Measurements from ENCODE around the gene FAM236D. TPM values are rescaled to one million over a fixed set of nuclear protein-coding genes. Genes with fewer than 3 reads are reported as not detected.
"Not testable (repeated sequence)": the region's sequence is repeated elsewhere in the genome, so short reads cannot be mapped to it uniquely, and the experiment has no call there.

FAM236D gene
- not detected for polyA plus RNA-seq (ENCODE audit: insufficient read length in 3 of 3)
- long read RNA-seq, donor 1 = 0 reads
- long read RNA-seq, donor 2 = 0 reads
- long read RNA-seq, donor 3 = 0 reads
- long read RNA-seq, donor 4 = 0 reads
- long read RNA-seq, donor 5 = 0 reads
- long read RNA-seq, donor 6 = 0 reads
- long read RNA-seq, donor 7 = 0 reads
- long read RNA-seq, donor 8 = 0 reads
- long read RNA-seq, donor 9 = 0 reads
- long read RNA-seq, donor 10 = 0 reads
- long read RNA-seq, donor 11 = 0 reads
- long read RNA-seq, donor 12 = 0 reads
- long read RNA-seq, donor 13 = 0 reads
- long read RNA-seq, donor 14 = 0 reads
- long read RNA-seq, donor 15 = 0 reads
- long read RNA-seq, donor 16 = 0 reads

- DNase-seq = not testable (repeated sequence)
These were observed at the start of gene FAM236D for GRCh38 chrX:72808110-72808509. FAM236D (minus strand) TSS chrX:72808210; CDS start chrX:72808110, 100 bp downstream.

GRCh38 chrX:72837532-72837931 lies 29.5 kb upstream of the FAM236D start:
- DNase-seq = not testable (repeated sequence)

GRCh38 chrX:72830701-72831100 lies 22.7 kb upstream of the FAM236D start:
- not testable (repeated sequence) for DNase-seq

GRCh38 chrX:72790390-72790789 lies 17.6 kb downstream of the FAM236D start:
- not testable (repeated sequence) for DNase-seq

GRCh38 chrX:72788142-72788541 lies 19.9 kb downstream of the FAM236D start:
- not testable (repeated sequence) for DNase-seq

- not testable (repeated sequence) for DNase-seq
These were observed 24.0 kb downstream of the FAM236D start for GRCh38 chrX:72783964-72784363.

GRCh38 chrX:72783365-72783936 lies 24.6 kb downstream of the FAM236D start:
- DNase-seq = not testable (repeated sequence)

GRCh38 chrX:72782560-72782959 lies 25.4 kb downstream of the FAM236D start, which contains the start of gene FAM236B:
FAM236B (minus strand) TSS chrX:72782660; CDS start chrX:72782560, 100 bp downstream.
- not testable (repeated sequence) for DNase-seq

- not testable (repeated sequence) for DNase-seq
These were observed 29.9 kb downstream of the FAM236D start for GRCh38 chrX:72778146-72778545.

- not testable (repeated sequence) for DNase-seq
These were observed 30.6 kb downstream of the FAM236D start for GRCh38 chrX:72777467-72777790.

GRCh38 chrX:72776653-72777466 lies 31.1 kb downstream of the FAM236D start, which contains the start of gene DMRTC1B:
DMRTC1B (plus strand) TSS chrX:72776890; CDS start chrX:72845136, 68,246 bp downstream.
- not testable (repeated sequence) for DNase-seq

- not testable (repeated sequence) for DNase-seq
These were observed 47.6 kb downstream of the FAM236D start for GRCh38 chrX:72760454-72760853.

Other genes with a start within 250 kb of the FAM236D start
- 10 to 100 TPM; 31.3 to 40.1 (median 39.4) TPM for gene HDAC8, start 235.4 kb downstream of the FAM236D start, polyA plus RNA-seq (ENCODE audit: insufficient read length in 3 of 3)
- gene PHKA1, start 93.9 kb downstream of the FAM236D start, polyA plus RNA-seq (ENCODE audit: insufficient read length in 3 of 3) = 1 to 10 TPM; 5.1 to 5.8 (median 5.3) TPM
- gene DMRTC1B, start 31.3 kb downstream of the FAM236D start, polyA plus RNA-seq (ENCODE audit: insufficient read length in 3 of 3) = 1 to 10 TPM; 4.1 to 5.8 (median 4.2) TPM
- gene FAM236B, start 25.6 kb downstream of the FAM236D start, polyA plus RNA-seq (ENCODE audit: insufficient read length in 3 of 3) = not detected
- not detected for gene FAM236C, start 104.4 kb upstream of the FAM236D start, polyA plus RNA-seq (ENCODE audit: insufficient read length in 3 of 3)
- under 1 TPM in 2 of 3 donors, not detected in 1; 0.19 to 0.75 TPM for gene FAM236A, start 130.0 kb upstream of the FAM236D start, polyA plus RNA-seq (ENCODE audit: insufficient read length in 3 of 3)
- 1 to 10 TPM in 1 of 3 donors, under 1 TPM in 2; 0.36 to 1.1 (median 0.55) TPM for gene DMRTC1, start 135.6 kb upstream of the FAM236D start, polyA plus RNA-seq (ENCODE audit: insufficient read length in 3 of 3)
- gene PABPC1L2B, start 194.7 kb upstream of the FAM236D start, polyA plus RNA-seq (ENCODE audit: insufficient read length in 3 of 3) = under 1 TPM in 1 of 3 donors, not detected in 2; 0.06 TPM